CD4-positive, alpha-beta memory T cell (primary cell): Measurements from ENCODE around the gene OLR1. TPM values are rescaled to one million over a fixed set of nuclear protein-coding genes. Genes with fewer than 3 reads are reported as not detected.

ENCODE experiments used
- CTCF ChIA-PET: fragments of 350-600 bp; sonication (Branson Sonifier 250); formaldehyde crosslinking; loops from one replicate; lab custom pipeline; 2021; ENCODE audit warnings: inconsistent platforms; ENCODE audit not compliant: partially characterized antibody; lab: Charles Lee
- POLR2A ChIA-PET: fragments of 350-600 bp; sonication (Branson Sonifier 250); formaldehyde crosslinking; loops from one replicate; lab custom pipeline; 2021; ENCODE audit not compliant: partially characterized antibody; lab: Charles Lee
- DNase-seq, 5 donors: peaks; one replicate each; pipeline versions ENCODE4 v3.0.0 to v3.0.0-alpha.2; 2020 to 2022; ENCODE audit warnings: mixed read lengths in 1 of 5
- H3K27ac ChIP-seq: one replicate; pipeline ENCODE4 v1.7.0; 2013; ENCODE audit warnings: low read depth, low read length
- H3K27me3 ChIP-seq: 2 replicates; pipeline ENCODE4 v1.7.0; 2013; ENCODE audit warnings: mild to moderate bottlenecking, low read length, moderate library complexity; ENCODE audit not compliant: insufficient read depth
- H3K36me3 ChIP-seq: 2 replicates; pipeline ENCODE4 v1.7.0; 2013; ENCODE audit warnings: mild to moderate bottlenecking, low read length, moderate library complexity; ENCODE audit not compliant: insufficient read depth
- H3K4me1 ChIP-seq: 2 replicates; pipeline ENCODE4 v1.7.0; 2013; ENCODE audit warnings: mild to moderate bottlenecking, low read length, moderate library complexity; ENCODE audit not compliant: insufficient read depth
- H3K4me3 ChIP-seq, 2 donors: one replicate each; pipeline ENCODE4 v1.7.0; 2013; ENCODE audit warnings: low read length in 2 of 2, mild to moderate bottlenecking in 1 of 2
- H3K9me3 ChIP-seq, 2 donors: one replicate each; pipeline ENCODE4 v1.7.0; 2013; ENCODE audit warnings: low read length in 2 of 2, control low read depth in 1 of 2; ENCODE audit not compliant: control insufficient read depth in 1 of 2
- H3K27ac Mint-ChIP-seq, 7 donors: one replicate each; pipeline ENCODE4 v1.8.0; 2020 to 2021; ENCODE audit warnings: mixed read lengths in 7 of 7, mild to moderate bottlenecking in 6 of 7, inconsistent platforms in 3 of 7, moderate library complexity in 3 of 7
- H3K27me3 Mint-ChIP-seq, 2 donors: one replicate each; pipeline ENCODE4 v1.8.0; 2020 to 2021; ENCODE audit warnings: mixed read lengths in 2 of 2
- H3K36me3 Mint-ChIP-seq, 2 donors: one replicate each; pipeline ENCODE4 v1.8.0; 2020 to 2021; ENCODE audit warnings: mixed read lengths in 2 of 2, inconsistent platforms in 1 of 2, mild to moderate bottlenecking in 1 of 2
- H3K4me1 Mint-ChIP-seq, 4 donors: one replicate each; pipeline ENCODE4 v1.8.0; 2020 to 2021; ENCODE audit warnings: mixed read lengths in 4 of 4, mild to moderate bottlenecking in 1 of 4
- H3K4me3 Mint-ChIP-seq, 8 donors: one replicate each; pipeline ENCODE4 v1.8.0; 2020 to 2021; ENCODE audit warnings: mixed read lengths in 8 of 8, mild to moderate bottlenecking in 7 of 8, moderate library complexity in 6 of 8, inconsistent platforms in 3 of 8
- H3K9me3 Mint-ChIP-seq, 8 donors: one replicate each; pipeline ENCODE4 v1.8.0; 2020 to 2021; ENCODE audit warnings: mixed read lengths in 8 of 8, mild to moderate bottlenecking in 5 of 8, inconsistent platforms in 3 of 8, moderate library complexity in 1 of 8
- intact Hi-C: fragments of 100-400 bp; cut with micrococcal nuclease; formaldehyde crosslinking; loops from one replicate; pipeline ENCODE4 v1.15.1; 2023
- polyA plus RNA-seq, 2 donors: library from polyadenylated mRNA; unstranded; fragments of 300-500 nt; fragmentation: Illumina TruSeq; gene quantifications; one replicate each; pipeline ENCODE4 v1.2.3, GENCODE V29; 2021
- total RNA-seq, 2 experiments: library from RNA; stranded (reverse); gene quantifications; one replicate each; pipeline ENCODE4 v1.2.3, GENCODE V29; 2021

The OLR1 gene
- total and polyA plus RNA-seq, 4 experiments from 2014 or later: 0.42 TPM; not detected in 3

DNA sequence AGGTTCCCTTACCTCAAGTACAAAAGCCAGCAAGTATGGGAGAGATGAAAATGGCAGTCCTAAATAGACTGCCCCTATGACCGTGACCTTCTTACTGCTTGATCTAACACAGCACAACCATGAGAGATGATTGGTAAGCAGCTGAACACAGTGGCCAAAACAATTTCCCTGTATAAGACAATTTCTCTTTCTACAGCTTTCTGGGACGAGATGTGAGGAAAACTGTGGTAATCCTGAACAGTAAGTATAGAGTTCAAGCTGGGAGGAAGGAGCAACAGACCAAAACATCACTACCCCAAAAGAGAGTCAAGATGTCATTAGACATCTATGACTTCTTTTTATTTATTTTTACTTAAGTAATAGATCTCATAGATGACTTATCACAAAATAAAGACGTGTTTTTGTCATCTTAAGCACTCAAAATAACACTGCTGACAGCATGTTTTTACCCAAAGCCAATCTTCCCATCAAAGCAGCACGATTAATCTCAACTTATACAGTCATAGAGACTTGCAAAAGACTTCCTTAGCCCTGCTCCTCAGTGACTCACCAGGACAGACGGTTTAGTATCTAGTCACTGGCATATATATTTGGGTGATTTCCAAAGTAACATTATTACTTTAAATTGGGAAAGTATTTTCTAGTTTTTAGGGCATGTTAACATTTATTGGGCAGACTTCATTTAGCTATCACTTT lies 10.6 kb upstream of the OLR1 start:
- Mint-ChIP-seq H3K9me3 (no peaks in the 10 kb centered on the region), H3K4me1 (no peaks in the 10 kb centered on the region), H3K4me3 (no peak overlapping the region), H3K27ac (no peak overlapping the region), H3K36me3 (no peaks in the 10 kb centered on the region), H3K27me3 (peaks cover 26 to 39% of the 10 kb centered on the region in 2 donors)
- H3K36me3 ChIP-seq: no peaks in the 10 kb centered on the region
- H3K27ac ChIP-seq: no peak overlapping the region
- no peaks in the 10 kb centered on the region for H3K4me1 ChIP-seq
- CTCF ChIA-PET: interaction anchor here (1.0 kb wide), 1 partner anchor 22 kb away, joined by 3 read pairs; no protein-coding TSS in a partner anchor
- H3K4me3 ChIP-seq: no peak overlapping the region
- no peak for DNase-seq
- intact Hi-C loops: no loop called here
- H3K9me3 ChIP-seq: no peaks in the 10 kb centered on the region
- POLR2A ChIA-PET: interaction anchor here (0.7 kb wide), 1 partner anchor 224 kb away, joined by 4 read pairs; no protein-coding TSS in a partner anchor
- H3K27me3 ChIP-seq: no peaks in the 10 kb centered on the region

DNA sequence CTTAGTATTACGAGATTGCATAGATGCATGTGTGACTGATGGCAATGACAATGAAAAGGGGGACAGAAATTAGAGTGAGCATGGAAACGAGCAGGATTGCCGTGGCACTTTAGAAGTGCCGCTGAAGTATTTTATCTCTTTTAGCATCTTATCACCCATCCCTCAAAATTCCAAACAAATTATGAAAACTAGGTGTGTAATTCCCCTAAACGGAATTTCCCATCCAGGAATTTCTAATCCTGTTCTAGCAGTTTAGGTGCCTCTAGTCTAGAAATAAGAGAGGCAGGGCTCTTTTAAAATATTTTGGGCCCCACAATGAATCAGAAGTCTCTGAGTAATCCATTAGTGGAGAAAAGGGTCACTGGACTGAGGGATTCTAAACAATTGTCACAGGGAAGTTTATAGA lies 7.8 kb upstream of the OLR1 start:
- no peak overlapping the region for H3K27ac ChIP-seq
- Mint-ChIP-seq H3K4me1 (no peaks in the 10 kb centered on the region), H3K4me3 (no peak overlapping the region), H3K27ac (no peak overlapping the region), H3K27me3 (peaks cover 25 to 40% of the 10 kb centered on the region in 2 donors), H3K9me3 (no peaks in the 10 kb centered on the region), H3K36me3 (no peaks in the 10 kb centered on the region)
- H3K27me3 ChIP-seq: no peaks in the 10 kb centered on the region
- H3K4me3 ChIP-seq: no peak overlapping the region
- no peaks in the 10 kb centered on the region for H3K9me3 ChIP-seq
- intact Hi-C loops: no loop called here
- POLR2A ChIA-PET: no interaction called here
- no peaks in the 10 kb centered on the region for H3K4me1 ChIP-seq
- DNase-seq: no peak
- H3K36me3 ChIP-seq: no peaks in the 10 kb centered on the region
- CTCF ChIA-PET: no interaction called here

DNA sequence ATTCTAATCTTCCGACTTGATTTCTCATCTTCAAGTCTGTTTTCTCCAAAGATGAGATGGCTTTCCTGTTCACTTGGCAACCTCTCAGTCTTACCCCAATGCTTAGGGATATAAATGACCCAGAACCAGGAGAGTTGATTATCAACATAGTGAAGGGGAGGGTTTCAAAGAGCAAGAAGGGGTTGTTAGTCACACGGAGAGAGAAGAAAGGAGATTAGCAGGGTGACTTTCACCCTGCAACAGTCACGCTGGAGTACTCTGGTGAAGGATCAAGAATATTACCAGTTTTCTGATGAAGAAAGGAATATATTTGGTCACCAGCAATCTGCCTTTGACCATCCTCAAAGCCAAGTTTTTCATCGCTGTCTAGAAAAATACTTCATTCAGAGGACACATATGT lies 6.9 kb upstream of the OLR1 start, which contains the start of gene TMEM52B:
TSS of gene TMEM52B (plus strand) at position 212 of the 400 bp plus-strand sequence. CDS start 543 bp downstream, outside the sequence.
- no peak within 1 kb of the TSS for H3K27ac ChIP-seq
- no peaks in the 10 kb centered on the region for H3K9me3 ChIP-seq
- ChIA-PET POLR2A (no interaction called here), CTCF (no interaction called here)
- intact Hi-C loops: no loop called here
- Mint-ChIP-seq H3K4me1 (no peaks in the 10 kb centered on the region), H3K36me3 (no peaks in the 10 kb centered on the region), H3K9me3 (no peaks in the 10 kb centered on the region), H3K27me3 (peaks cover 23 to 38% of the 10 kb centered on the region in 2 donors), H3K27ac (no peak within 1 kb of the TSS), H3K4me3 (no peak within 1 kb of the TSS)
- no peak for DNase-seq
- H3K4me3 ChIP-seq: no peak within 1 kb of the TSS
- no peaks in the 10 kb centered on the region for H3K36me3 ChIP-seq
- no peaks in the 10 kb centered on the region for H3K4me1 ChIP-seq
- H3K27me3 ChIP-seq: no peaks in the 10 kb centered on the region

DNA sequence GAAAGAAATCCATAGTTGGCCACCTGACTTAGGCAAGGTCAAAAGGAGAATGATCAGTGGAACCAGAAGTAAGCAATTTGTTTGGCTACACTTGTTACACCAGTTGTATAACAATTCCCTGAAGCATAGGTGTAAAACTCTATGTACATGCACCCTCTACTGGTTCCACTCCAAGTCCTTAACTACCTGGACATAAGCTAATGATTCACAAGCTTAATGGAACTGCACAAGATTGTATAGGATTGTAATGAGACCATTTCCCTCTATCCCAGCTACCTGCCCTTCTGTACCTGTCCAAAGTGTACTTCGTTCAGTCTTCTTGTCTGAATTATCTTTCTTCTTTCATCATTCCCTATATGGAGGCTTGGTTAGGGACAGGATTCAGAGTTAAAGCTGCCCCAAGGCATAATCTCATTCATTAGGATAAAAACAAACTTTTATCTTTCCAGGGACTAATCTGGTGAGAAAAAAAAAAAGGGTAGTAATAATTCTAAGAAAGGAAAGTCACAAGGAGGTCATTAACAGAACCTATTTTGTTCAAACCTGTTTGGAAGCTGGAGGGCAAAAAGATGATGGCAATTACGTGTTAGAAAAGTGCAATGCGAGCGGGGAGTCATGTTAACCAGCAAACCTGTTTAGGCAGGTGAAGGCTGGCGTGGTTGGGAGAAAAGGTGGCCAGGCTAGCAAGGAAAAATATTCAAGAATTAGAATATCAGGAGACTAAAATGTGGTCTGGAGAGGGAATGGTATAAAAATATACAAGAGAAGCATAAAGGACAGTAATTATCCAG lies 4.1 kb upstream of the OLR1 start:
- Histone ChIP-seq H3K36me3 (no peaks in the 10 kb centered on the region), H3K27me3 (no peaks in the 10 kb centered on the region), H3K4me1 (no peaks in the 10 kb centered on the region), H3K27ac (no peak overlapping the region), H3K4me3 (no peak overlapping the region), H3K9me3 (no peaks in the 10 kb centered on the region)
- Mint-ChIP-seq H3K27ac (no peak overlapping the region), H3K4me1 (no peaks in the 10 kb centered on the region), H3K4me3 (no peak overlapping the region), H3K36me3 (no peaks in the 10 kb centered on the region), H3K27me3 (peaks cover 21 to 29% of the 10 kb centered on the region in 2 donors), H3K9me3 (no peaks in the 10 kb centered on the region)
- intact Hi-C loops: no loop called here
- ChIA-PET CTCF (interaction anchor here (0.6 to 1.3 kb wide), 3 partner anchors 15 to 28 kb away, joined by 3 read pairs; no protein-coding TSS in a partner anchor), POLR2A (no interaction called here)
- DNase-seq: no peak

DNA sequence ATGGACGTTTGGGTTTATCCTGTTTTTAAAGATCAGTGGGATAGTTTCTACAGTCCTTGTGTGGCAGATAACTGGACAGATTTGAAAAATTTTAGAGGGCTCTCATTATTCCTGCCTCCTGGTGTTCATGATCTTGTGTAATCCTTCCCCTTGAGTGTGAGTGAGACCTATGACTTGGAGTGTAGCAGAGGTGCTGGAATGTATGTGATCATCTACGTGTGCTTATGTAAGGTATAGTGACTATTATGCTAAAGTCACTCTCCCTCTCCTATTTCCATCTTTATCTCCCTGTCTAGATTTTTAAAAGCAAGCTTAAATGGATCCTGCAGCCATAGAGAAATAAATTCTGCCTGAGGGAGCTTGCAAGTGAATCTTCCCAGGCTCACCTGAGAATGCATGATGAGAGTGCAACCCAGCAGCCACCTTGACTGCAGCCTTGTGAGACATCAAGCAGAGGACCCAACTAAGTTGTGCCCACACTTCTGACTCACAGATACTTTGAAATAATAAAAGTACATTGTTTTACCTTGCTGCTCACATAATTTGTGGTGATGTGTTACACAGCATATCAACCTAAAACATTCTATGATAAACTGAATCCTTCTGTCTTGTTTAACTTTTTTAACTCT lies 3.2 kb upstream of the OLR1 start:
- H3K27ac ChIP-seq: no peak overlapping the region
- no peak overlapping the region for H3K27ac Mint-ChIP-seq
- no peaks in the 10 kb centered on the region for H3K36me3 Mint-ChIP-seq
- no peaks in the 10 kb centered on the region for H3K27me3 ChIP-seq
- H3K27me3 Mint-ChIP-seq: peaks cover 17 to 29% of the 10 kb centered on the region in 2 donors
- ChIA-PET POLR2A (no interaction called here), CTCF (interaction anchor here (1.3 kb wide), 1 partner anchor 22 kb away, joined by 3 read pairs; no protein-coding TSS in a partner anchor)
- intact Hi-C loops: no loop called here
- H3K36me3 ChIP-seq: no peaks in the 10 kb centered on the region
- no peaks in the 10 kb centered on the region for H3K4me1 ChIP-seq
- no peak overlapping the region for H3K4me3 ChIP-seq
- no peaks in the 10 kb centered on the region for H3K9me3 Mint-ChIP-seq
- no peaks in the 10 kb centered on the region for H3K4me1 Mint-ChIP-seq
- H3K4me3 Mint-ChIP-seq: no peak overlapping the region
- no peak for DNase-seq
- no peaks in the 10 kb centered on the region for H3K9me3 ChIP-seq

DNA sequence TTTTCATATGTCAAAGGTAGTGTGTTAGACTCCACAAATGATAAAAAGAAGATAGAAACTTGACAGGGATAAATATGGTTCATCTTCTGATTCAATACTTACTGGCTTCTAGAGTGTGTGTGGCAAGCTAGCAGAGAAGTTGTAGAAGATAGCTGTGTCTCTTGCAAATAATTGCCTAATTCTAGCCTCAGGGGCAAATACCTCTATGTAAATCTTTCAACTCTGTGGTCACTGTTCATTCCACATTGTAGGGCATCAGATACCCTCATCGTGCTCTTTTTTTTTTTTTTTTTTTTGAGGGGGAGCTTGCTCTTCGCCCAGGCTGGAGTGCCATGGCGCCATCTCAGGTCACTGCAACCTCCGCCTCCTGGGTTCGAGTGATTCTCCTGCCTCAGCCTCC lies 1.7 kb downstream of the OLR1 start:
- Mint-ChIP-seq H3K36me3 (no peaks in the 10 kb centered on the region), H3K9me3 (no peaks in the 10 kb centered on the region), H3K4me1 (no peaks in the 10 kb centered on the region), H3K4me3 (no peak overlapping the region), H3K27ac (no peak overlapping the region), H3K27me3 (peaks cover 8 to 10% of the 10 kb centered on the region in 2 donors)
- H3K4me3 ChIP-seq: no peak overlapping the region
- no peaks in the 10 kb centered on the region for H3K4me1 ChIP-seq
- CTCF ChIA-PET: interaction anchor here (3.1 kb wide), 1 partner anchor 17 kb away, joined by 12 read pairs; no protein-coding TSS in a partner anchor
- no peaks in the 10 kb centered on the region for H3K36me3 ChIP-seq
- no peak overlapping the region for H3K27ac ChIP-seq
- intact Hi-C loops: no loop called here
- no peaks in the 10 kb centered on the region for H3K9me3 ChIP-seq
- no peaks in the 10 kb centered on the region for H3K27me3 ChIP-seq
- POLR2A ChIA-PET: no interaction called here
- no peak for DNase-seq

DNA sequence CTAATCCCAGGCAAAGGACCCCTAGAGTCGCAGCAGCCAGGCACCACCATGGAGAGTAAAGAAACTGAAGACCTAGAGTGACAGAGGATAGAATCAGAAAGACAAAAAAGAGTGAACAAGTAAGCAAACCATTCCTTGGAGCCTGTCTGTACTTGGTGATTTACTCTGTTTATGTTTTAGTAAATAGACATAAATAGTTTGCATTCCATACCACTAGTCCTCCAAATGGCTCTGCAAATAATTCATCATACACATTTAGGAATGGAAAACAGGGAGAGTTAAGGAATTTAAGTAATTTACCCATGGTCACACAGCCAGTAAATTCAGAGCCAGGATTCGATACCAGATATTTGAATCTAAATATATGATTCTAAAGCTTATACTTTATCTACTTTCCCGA lies 2.8 kb downstream of the OLR1 start:
- intact Hi-C loops: no loop called here
- Mint-ChIP-seq H3K27me3 (peaks cover 5 to 7% of the 10 kb centered on the region in 2 donors), H3K27ac (no peak overlapping the region), H3K4me1 (no peaks in the 10 kb centered on the region), H3K4me3 (no peak overlapping the region), H3K36me3 (no peaks in the 10 kb centered on the region), H3K9me3 (no peaks in the 10 kb centered on the region)
- CTCF ChIA-PET: interaction anchor here (1.8 to 3.1 kb wide), 2 partner anchors 16 to 22 kb away, joined by 4 to 12 read pairs; no protein-coding TSS in a partner anchor
- Histone ChIP-seq H3K9me3 (no peaks in the 10 kb centered on the region), H3K36me3 (no peaks in the 10 kb centered on the region), H3K27me3 (no peaks in the 10 kb centered on the region), H3K4me1 (no peaks in the 10 kb centered on the region), H3K4me3 (no peak overlapping the region), H3K27ac (no peak overlapping the region)
- POLR2A ChIA-PET: no interaction called here
- DNase-seq: no peak
